Islet of Langerhans (tissue), 1 donor: ENCODE results near the gene ARMC12.
"Not testable (repeated sequence)": the region's sequence is repeated elsewhere in the genome, so short reads cannot be mapped to it uniquely, and the experiment has no call there.

Experiments used
- FAIRE-seq: peaks from one replicate; lab custom pipeline; 2011; peaks lifted over from hg19 to GRCh38; lab: Jason Lieb, UNC

Gene ARMC12, protein sequence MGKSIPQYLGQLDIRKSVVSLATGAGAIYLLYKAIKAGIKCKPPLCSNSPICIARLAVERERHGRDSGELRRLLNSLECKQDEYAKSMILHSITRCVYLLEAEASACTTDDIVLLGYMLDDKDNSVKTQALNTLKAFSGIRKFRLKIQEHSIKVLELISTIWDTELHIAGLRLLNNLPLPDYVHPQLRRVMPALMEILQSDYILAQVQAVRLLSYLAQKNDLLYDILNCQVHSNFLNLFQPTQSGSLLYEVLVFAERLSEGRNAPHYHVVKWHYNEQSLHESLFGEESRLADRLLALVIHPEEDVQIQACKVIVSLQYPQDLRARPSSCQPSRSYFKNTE

DNA sequence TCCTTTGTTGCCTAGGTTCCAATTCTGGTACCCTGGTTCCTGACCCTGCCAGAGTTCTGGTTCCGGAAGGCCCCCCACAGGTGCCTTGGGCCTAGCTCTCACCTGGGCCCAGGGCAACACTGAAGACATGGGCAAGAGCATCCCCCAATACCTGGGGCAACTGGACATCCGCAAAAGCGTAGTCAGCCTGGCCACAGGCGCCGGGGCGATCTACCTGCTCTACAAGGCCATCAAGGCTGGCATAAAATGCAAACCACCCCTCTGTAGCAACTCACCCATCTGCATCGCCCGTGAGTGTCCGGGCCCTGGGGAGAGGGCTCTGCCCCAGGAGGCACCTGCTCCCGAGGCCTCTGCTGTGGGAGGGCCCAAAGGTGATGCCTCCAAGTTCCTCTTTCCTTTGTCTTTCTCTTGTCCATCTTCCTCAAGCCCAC lies at the start of gene ARMC12:
Gene ARMC12, plus strand, starts transcription at position 51 of the 431 bp plus-strand sequence. Its CDS starts 77 bp downstream, at position 128.
- FAIRE-seq, result no peak

DNA sequence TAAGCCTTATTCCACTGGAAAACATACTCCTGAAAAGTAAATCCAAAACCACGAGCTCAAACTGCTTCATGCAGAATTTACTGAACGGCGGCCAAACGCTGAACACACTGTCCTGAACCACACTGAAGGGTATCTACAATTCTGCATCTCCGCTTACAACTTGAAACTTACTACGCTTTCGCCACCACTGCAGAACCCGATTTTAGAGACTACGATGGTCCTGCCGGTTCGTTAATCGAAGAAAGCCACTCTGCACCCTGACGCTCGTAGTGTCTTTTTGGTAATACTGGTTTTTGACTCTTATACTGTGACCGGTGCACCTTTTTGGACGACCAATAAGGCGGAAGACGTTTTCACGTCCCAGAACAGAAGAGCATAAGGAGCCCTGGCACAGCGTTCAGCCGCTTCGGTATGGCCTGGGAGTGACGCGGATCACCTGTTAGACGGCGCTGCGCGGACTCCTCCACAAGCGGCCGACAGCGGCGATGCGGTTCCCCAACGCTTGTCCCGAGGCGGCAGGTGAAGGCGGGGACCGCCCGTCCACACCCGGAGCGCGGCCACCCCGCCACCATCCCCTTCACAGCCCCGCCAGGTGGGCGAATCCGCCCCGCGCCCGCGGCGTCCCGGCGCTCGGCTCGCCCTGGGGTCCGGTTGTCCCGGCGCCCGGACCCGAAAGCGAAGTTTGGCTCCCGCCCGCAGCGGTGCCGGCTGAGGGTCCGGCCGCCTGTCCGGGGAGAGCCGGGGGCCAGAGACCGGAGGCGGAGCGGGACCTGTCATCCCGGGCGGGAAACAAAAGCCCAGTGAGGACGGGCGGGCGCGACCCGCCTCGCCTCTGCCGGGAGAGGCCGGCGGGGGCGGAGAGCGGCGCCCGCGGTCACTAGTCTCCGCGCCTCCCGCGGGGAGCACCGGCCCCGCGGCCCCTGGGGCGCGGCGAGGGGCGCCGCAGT lies 48.9 kb upstream of the ARMC12 start:
- no peak for FAIRE-seq

DNA sequence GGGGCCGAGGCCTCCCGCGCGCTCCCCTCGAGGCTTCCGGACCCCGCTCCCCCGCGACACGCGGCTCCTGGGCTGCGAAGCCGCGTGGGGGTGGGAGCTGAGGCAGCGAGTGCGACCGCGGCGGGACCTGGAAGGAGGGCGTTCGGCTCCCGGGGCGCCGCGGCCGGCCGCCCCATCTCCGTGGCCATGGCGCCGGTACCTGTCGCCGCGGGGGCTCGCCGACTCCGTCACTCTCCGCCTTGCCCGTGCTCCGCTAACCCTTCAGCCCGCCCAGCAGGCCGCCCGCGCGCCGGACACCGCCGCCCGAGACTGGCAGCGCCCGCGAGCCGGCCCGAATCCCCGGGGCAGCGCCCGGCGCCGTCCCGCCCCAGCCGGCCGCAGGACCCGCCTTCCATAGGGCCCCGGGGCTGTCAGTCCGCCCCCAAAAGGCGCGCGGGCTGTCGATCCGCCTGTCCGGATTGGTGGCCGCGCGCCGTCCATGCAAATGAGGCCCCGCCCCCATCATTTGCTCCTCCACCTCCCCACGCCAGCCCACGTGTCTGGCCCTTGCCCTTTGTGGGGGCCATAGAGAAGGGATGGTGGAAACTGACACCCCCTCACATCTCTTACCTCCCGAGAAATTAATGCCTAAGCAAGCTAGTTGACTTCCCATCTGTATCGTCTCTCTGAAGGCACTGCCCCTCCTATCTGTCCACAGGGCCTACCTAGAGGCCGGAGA lies 48.1 kb upstream of the ARMC12 start, which contains the start of gene FKBP5:
Gene FKBP5, minus strand, starts transcription at position 311 of the 718 bp plus-strand sequence. CDS start 46,091 bp downstream, outside the sequence.
- FAIRE-seq, result no peak

DNA sequence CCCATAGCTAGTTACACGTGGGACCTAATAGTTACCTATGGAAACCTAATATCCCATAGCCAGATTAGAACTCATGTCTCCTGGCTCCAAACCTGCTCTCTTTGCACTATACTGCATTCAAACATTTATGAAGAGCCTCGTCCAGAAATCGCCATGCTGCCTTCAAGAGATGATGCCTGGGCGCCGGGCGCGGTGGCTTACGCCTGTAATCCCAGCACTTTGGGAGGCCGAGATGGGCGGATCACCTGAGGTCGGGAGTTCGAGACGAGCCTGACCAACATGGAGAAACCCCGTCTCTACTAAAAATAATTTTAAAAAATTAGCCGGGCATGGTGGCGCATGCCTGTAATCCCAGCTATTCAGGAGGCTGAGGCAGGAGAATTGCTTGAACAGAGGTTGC lies 46.8 kb upstream of the ARMC12 start:
- not testable (repeated sequence) for FAIRE-seq

GRCh38 chr6:35690484-35690883 lies 46.3 kb upstream of the ARMC12 start:
- no peak for FAIRE-seq

- no peak for FAIRE-seq
These were observed 45.6 kb upstream of the ARMC12 start for GRCh38 chr6:35691027-35691824.

GRCh38 chr6:35694462-35694861 lies 42.4 kb upstream of the ARMC12 start:
- no peak for FAIRE-seq

- not testable (repeated sequence) for FAIRE-seq
These were observed 38.4 kb upstream of the ARMC12 start for GRCh38 chr6:35698430-35698829.

DNA sequence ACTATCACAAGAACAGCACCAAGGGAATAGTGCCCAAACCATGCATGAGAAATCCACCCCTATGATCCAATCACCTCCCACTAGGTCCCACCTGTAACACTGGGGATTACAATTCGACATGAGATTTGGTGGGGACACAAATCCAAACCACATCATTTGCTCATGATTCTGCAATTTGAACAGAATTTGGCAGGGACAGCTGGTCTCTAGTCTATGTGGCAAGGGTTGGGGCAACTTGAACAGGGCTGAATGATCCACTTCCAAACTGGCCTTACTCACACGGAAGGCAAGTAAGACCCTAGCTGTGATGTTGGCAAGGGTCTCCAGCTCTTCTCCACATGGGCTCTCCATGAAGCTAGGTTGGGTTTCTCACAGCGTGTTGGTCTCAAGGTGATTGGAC lies 38.0 kb upstream of the ARMC12 start:
- no peak for FAIRE-seq

DNA sequence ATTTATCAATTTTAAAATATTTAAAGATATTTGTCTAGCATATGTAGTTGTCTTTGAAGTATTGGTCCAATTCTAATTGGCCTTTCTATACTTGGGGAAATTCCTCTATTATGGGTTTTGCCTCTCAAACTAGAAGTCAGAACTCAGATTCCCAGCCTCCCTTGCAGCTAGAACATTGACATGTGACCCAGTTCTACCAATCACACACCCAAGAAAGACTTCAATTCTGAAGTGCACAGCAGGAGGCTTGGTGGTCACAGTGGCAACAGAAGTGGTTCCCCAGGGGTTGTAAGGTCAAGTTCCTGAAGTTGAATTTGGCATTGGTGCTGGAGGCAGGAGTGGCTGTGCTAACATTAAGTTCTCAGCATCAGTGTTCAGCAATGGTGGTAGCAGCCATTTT lies 33.3 kb upstream of the ARMC12 start:
- FAIRE-seq, result no peak

DNA sequence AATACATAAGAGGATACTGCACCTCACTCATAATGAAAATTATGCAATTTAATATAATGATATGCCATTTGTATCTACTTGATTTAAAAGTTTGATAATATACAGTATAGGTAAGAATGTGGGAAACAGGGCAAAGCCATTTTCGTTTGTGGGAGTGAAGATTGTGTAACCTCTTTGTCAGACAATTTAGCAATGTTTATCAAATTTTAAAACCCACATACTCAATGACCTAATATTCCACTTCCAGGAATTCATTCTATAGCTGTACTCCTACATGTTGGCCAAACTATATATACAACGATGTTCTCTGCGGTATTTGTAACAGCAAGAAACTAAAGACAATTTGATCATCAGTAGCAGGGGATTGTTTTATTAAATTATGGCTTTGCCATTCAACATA lies 30.4 kb upstream of the ARMC12 start:
- FAIRE-seq, result no peak

GRCh38 chr6:35707714-35708407 lies 29.0 kb upstream of the ARMC12 start:
- FAIRE-seq, result no peak

DNA sequence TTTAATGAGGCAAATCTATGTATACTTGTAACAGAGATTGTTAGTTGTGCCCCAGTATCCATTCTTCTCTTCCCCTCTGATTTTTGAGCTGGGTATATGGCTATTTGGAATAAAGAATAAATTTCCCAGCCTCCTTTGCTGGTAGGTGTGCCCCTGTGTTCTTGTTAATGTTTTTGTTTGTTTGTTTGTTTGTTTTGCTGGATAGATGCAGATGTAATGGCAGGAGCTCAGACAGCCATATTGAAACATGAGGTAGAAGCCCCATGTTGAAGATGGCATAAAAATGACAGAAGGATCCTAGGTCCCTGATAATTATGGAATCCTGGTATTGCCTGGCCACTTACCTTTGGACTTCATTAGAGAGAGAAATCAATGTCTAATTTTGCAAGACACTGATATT lies 28.2 kb upstream of the ARMC12 start:
- FAIRE-seq, result no peak

DNA sequence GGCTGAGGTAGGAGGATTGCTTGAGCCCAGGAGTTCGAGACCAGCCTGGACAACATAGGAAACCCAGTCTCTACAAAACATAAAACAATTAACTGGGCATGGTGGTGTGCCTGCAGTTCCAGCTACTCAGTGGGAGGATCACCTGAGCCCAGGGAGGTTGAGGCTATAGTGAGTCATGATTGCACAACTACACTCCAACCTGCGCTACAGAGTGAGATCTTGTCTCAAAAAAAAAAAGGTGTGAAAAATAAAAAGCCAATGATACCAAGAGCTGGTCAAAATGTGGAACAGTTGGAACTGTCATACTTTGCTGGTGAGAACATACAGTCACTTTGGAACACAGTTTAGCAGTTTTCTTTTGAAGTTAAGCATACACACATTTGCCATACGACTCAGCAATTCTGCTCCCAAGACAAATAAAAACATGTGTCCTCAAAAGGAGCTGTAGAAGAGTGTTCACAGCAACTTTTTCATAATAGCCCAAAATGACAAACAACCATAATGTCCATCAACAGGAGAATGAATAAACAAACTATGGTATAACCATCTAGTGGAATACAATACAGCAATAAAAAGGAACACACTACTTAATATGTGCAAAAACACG lies 26.5 kb upstream of the ARMC12 start:
- FAIRE-seq, result no peak

DNA sequence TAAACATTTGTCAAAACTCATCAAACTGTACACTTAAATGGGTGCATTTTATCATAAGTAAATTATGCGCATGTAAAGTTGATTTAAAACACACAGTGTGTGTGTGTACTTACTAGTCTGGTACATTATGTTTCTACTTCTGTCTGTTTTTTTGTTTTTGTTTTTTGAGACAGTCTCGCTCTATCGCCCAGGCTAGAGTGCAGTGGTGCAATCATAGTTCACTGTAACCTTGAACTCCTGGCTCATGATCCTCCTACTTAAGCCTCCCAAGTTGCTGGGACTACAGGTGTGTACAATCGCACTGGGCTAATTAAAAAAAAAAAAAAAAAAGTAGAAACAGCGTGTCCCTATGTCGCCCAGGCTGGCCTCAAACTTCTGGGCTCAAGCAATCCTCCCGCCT lies 25.1 kb upstream of the ARMC12 start:
- FAIRE-seq, result no peak

DNA sequence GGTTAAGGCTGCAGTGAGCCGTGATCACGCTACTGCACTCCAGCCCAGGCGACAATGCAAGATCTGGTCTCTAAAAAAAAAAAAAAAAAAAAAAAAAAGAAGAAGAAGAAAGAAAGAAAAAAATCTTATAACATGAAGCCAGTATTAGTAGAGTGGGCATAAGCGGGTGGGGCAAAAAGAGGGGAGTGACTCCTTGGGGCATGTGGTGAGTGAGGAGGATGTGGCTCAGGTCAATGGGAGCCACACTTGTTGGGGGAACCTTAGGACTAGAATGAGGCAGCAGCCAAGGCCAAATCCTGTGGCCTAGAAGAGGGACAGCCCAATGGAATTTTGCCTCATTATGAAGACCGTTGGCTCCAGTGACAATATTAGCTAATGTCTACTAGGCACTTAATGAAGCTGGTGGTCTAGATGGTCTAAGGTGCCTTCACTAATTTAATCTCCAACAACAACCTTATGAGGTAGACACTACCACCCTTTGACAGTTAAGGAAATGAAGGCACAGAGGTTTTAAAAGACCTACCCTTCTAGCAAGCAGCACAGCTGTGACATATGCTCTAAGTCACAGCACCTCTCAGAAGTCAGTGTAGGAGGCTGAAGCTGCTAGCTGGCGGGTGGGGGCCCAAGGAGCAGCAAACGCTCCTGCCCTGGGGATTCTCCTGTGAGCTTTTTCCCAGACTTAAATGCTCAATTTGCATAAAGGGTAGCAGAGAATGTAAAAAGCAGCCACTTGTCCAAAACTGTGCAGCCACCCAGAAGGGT lies 23.6 kb upstream of the ARMC12 start:
- FAIRE-seq, result no peak

DNA sequence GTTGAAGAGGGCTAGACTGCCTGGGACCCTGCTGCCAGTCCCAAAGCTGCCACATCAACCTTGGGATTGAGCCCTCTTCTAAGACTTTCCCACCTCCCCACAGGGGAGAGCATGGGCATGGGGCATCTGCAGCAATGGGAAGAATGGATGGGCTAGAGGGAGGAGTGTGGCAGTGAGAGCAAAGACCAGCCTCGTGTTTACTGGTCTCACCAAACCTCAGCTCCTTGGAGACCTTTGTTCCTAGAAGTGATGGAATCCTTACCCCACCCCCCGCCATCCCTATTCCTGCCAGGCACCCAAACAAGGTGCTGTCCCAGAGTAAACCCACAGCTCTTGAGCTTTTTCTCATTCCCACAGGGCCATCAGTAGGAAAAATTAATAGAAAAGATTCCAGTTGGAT lies 20.0 kb upstream of the ARMC12 start:
- FAIRE-seq, result no peak

- no peak for FAIRE-seq
These were observed 19.1 kb upstream of the ARMC12 start for GRCh38 chr6:35717449-35718374.

GRCh38 chr6:35718375-35718736 lies 18.5 kb upstream of the ARMC12 start:
- FAIRE-seq, result no peak
